GM21528 (cell line): ENCODE results near the gene SLC2A3.
"Not testable (repeated sequence)": the region's sequence is repeated elsewhere in the genome, so short reads cannot be mapped to it uniquely, and the experiment has no call there.

ENCODE experiments used
- ATAC-seq: cut with Tn5 transposase; IDR thresholded peaks from one replicate; pipeline ENCODE4 v1.9.1; 2021; ENCODE audit warnings: mild to moderate bottlenecking, moderate library complexity; ENCODE audit not compliant: unreplicated experiment, low FRiP score

SLC2A3 gene

GRCh38 chr12:7917392-7918267 lies 18.4 kb downstream of the SLC2A3 start:
- ATAC-seq, result no peak

DNA sequence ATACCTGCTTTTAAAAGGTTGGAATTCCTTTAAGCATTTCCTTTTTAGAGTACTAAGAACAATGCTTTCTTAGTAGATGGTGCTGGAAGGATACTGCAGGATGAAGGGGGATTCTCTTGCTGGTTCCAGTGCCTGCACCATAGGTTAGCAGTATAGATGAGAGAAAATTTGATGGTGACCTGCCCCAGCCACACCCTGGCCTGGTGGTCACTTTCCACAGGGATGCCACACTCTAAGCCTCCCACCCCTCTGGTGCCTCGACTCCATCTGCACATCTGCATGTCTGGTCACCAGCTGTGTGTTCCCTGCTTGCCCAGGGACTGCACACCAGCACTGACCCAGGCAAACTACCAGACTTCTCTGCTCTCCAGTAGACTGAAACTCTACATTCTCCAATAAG lies 19.1 kb downstream of the SLC2A3 start:
- no peak for ATAC-seq

- no peak for ATAC-seq
Measured at GRCh38 chr12:7915661-7916403, 20.2 kb downstream of the SLC2A3 start.

DNA sequence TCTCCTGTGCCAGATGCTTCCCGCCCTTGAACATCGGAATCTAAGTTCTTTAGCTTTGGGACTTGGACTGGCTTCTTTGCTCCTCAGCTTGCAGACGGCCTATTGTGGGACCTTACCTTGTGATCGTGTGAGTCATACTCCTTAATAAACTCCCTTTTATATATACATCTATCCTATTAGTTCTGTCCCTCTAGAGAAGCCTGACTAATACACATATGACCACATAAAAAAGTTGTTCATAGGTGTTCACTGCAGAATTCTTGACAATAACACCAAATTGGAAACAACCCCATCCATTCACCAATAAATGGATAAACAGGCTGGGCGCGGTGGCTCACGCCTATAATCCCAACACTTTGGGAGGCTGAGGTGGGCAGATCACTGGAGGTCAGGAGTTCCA lies 25.9 kb downstream of the SLC2A3 start:
- ATAC-seq, result not testable (repeated sequence)

DNA sequence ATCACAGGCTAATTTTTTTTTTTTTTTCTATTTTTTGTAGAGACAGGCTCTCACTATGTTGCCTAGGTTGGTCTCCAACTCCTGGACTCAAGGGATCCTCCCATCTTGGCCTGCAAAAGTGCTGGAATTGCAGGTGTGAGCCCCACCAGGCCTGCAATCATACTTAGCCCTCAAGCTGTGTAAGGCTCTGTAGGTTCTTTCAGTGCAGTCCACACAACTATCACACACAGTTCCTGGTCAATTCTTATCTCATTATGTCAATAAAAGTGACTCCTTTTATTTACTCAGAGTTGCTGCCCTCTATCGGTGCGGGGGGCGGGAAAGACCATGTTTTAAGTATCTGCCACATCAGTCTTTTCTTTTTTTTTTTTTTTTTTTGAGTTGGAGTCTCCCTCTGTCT lies 29.0 kb downstream of the SLC2A3 start:
- ATAC-seq, result no peak

DNA sequence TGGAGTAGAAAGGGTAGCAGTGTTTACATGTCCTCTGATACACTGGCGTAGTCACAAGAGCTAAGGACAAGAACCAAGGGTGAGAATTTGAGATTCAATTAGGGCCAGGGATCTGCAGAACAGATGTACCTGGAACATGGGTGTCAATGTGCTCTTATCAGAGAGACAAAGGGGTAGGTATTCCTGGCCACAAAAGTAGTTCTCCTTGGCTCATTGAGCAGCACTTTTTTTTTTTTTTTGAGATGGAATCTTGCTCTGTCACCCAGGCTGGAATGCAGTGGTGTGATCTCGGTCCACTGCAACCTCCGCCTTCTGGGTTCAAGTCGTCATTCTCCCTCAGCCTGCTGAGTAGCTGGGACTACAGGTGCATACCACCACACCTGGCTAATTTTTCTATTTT lies 29.7 kb downstream of the SLC2A3 start:
- not testable (repeated sequence) for ATAC-seq

GRCh38 chr12:7905600-7906125 lies 30.3 kb downstream of the SLC2A3 start:
- ATAC-seq, result not testable (repeated sequence)

DNA sequence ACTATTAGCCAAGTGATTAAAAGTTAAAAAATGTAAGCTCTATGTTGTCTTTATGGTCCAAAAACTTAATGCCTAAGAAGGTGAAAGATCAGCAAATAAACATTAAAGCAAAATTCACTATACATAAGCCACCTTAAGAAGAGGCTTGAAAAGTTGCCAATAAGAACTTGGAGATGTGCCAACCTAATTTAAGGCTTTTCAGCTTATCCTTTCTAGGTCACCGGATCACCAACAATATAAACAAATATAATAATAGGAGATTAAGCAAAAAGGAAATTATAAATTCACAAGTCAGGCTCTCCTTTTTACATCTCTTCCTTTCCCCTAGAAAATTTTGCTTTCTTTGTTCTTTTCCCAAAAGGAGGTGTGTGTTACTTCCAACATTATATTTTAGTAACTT lies 30.9 kb downstream of the SLC2A3 start:
- ATAC-seq, result no peak

DNA sequence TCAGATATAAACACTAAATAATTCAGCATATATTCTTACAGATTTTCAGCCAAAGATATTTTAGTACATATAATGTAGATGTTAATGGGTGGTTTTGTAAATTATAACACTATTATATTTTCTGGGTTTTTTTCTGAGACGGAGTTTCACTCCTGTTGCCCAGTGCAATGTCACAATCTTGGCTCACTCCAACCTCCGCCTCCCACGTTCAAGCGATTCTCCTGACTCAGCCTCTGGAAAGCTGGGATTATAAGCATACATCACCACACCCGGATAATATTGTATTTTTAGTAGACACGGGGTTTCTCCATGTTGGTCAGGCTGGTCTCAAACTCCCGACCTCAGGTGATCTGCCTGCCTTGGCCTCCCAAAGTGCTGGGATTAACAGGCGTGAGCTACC lies 33.6 kb downstream of the SLC2A3 start:
- not testable (repeated sequence) for ATAC-seq

DNA sequence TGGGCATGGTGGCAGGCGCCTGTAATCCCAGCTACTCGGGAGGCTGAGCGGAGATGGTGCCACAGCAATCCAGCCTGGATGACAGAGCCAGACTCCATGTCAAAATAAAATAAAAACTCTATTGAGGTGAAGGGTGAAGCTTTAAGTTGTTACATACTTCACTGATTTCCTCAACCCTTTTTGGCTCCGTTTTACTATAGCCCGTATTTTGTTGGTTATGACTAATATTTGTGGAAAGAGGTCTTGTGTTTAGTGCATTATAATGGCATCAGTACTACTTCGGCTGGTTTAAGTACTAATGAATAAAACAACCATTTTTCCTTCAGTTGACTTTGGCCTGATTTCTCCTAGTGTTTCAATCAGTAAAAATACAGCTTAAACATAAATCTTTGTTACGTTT lies 36.2 kb downstream of the SLC2A3 start:
- ATAC-seq, result no peak

GRCh38 chr12:7896726-7897125 lies 39.3 kb downstream of the SLC2A3 start:
- not testable (repeated sequence) for ATAC-seq

DNA sequence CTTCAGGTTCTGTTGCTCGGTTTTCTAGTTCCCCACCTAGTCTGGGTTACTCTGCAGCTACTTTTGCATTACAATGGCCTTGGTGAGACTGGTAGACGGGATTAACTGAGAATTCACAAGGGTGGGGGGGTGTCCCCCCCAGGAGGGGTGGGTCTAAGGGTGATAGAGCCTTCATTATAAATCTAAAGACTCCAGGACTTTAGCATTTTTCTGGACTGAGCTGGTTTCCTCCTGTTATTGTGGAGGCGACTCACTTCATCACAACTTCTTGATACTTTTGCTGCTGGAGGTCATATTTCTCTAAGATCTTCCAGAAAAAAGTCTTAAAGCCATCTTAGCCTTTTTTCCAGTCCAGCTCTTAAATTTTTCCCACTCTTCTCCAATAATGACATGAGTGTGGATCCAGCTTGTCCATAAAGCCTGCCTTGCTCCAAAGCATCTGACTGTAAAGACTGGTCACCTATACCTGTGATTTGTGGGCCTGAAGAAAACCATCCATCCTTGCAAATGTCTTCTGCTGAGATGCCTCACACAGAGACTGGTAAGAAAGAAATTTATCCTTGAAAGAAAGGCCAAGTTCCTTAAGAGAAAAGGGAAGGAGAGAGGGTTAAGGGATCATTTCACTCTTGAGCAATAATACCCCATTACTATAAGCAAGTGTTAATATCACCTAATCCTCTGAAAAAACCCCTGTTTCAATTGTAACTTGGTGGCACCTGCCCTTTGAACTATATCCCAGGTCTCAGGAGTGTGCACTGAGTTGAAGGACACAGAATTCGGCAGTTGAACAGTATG lies 43.6 kb downstream of the SLC2A3 start:
- ATAC-seq, result no peak

- ATAC-seq, result no peak
Measured at GRCh38 chr12:7884689-7885088, 51.3 kb downstream of the SLC2A3 start.

DNA sequence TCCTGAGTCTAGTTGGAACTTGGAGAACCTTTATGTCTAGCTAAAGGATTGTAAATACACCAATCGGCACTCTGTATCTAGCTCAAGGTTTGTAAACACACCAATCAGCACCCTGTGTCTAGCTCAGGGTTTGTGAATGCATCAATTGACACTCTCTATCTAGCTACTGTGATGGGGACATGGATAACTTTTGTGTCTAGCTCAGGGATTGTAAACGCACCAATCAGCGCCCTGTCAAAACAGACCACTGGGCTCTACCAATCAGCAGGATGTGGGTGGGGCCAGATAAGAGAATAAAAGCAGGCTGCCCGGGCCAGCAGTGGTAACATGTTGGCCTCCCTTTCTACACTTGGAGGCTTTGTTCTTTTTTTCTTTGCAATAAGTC lies 54.3 kb downstream of the SLC2A3 start:
- not testable (repeated sequence) for ATAC-seq

DNA sequence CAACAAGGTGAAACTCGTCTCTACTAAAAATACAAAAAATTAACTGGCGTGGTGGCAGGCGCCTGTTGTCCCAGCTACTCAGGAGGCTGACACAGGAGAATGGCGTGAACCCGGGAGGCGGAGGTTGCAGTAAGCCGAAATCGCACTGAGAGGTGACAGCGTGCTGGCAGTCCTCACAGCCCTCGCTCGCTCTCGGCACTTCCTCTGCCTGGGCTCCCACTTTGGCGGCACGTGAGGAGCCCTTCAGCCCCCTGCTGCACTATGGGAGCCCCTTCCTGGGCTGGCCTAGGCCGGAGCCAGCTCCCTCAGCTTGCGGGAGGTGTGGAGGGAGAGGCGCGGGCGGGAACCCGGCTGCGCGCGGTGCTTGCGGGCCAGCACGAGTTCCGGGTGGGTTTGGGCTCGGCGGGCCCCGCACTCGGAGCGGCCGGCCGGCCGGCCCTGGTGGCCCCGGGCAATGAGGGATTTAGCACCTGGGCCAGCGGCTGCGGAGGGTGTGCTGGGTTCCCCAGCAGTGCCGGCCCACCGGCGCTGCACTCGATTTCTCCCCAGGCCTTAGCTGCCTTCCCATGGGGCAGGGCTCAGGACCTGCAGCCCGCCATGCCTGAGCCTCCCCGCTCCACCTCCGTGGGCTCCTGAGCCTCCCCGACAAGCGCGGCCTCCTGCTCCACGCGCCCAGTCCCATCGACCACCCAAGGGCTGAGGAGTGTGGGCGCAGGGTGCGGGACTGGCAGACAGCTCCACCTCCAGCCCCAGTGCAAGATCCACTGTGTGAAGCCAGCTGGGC lies 54.8 kb downstream of the SLC2A3 start:
- ATAC-seq, result not testable (repeated sequence)

- no peak for ATAC-seq
Measured at GRCh38 chr12:7879246-7879645, 56.7 kb downstream of the SLC2A3 start.

DNA sequence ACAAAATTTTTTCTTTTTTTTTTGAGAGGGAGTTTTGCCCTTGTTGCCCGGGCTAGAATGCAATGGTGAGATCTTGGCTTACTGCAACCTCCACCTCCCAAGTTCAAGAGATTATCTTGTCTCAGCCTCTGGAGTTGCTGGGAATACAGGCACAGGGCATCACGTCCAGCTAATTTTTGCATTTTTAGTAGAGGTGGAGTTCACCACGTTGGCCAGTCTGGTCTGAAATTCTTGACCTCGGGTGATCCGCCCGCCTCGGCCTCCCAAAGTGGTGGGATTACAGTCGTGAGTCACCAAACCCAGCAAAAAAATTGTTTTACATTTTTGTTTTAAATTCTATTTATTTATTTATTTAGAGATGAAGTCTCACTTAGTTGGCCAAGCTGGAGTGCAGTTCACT lies 58.6 kb downstream of the SLC2A3 start:
- ATAC-seq, result no peak

DNA sequence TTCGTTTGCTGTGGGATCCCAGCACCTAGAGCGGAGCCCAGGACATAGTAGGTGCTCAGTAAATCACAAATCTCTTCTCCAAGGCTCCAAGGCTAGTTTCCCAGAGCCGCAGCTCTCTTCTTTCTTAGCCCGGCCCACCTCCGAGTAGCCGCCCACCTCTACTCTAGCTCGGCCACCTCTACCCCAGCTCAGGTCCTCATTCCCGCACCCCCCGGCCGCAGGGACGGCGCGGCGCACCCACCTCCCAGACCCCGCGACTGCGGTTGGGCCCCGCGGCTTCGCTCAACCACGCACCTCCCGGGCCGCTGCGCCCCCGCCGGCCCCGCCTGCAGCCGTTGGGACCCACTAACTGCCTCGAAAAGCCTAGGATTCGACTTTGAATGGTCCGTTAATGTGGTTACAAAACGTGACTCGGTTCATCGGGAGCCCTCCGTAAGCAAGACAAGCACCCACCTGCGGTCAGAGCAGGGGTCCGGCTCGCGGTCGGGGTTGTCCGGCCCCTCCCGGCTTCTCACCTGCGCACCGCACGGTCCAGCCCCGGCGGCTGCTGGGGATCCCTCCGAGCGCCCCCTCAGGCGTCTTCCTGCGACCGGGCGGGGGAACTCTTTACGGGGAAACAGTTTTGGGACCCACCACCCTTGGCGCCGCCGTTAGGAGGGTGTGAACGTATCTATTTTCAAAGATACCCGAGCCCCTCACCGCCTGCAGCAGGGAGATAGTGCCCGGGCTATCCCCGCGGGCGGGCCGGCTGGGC lies 63.2 kb downstream of the SLC2A3 start, which contains the start of gene SLC2A14:
SLC2A14 (minus strand) TSS at position 350 of the 754 bp plus-strand sequence. CDS start 3,035 bp downstream, outside the sequence.
- no peak for ATAC-seq

DNA sequence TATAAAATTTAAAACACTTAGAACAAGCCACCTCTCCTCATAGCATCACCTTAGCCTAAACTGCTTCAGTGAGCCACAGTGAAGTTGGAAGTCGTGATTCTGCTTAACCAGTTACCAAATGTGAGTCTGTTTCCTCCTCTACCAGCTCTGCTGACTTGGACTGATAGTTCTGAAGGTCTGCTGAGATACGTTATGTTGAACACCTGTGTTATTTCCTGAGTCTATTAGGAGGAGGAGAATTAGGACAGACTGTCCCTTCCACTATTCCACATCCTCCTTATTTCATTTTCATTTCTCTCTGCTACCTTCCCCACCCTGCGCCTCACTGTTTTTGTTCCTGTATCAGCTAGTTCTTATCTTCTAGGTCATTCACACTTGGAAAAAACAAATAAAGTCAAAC lies 65.7 kb downstream of the SLC2A3 start:
- ATAC-seq, result no peak
